ENCODE data around the gene TNIP1.

DNA sequence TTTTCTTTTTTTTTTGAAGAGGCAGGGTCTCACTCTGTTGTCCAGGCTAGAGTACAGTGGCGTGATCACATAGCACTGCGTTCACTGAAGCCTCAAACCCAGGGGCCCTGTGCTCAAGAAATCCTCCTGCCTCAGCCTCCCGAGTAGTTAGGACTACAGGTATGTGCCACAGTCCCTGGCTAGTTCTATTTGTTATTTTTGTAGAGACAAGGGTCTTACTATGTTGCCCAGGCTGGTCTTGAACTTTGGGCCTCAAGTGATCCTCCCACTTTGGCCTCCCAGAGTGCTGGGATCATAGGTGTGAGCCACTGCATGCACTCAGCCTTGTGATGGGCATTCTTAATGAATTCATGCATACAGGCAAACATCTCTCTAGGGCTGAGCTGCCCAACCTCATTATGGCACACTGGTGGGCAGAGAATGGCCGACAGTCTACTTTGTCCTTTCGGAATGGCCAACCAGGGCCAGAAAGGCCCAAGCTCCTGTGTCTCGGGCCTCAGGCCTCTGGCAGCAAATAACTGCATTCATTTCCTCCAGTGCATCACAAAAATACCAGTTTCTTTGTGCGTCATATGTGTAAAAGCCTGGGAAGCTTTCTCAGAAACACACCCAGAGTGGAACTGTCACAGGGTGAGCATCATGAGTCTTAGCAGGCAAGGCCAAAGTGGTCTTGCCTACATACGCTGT is 49.5 kb upstream of the TNIP1 start:
- TF ChIP-seq, protein P1, sequence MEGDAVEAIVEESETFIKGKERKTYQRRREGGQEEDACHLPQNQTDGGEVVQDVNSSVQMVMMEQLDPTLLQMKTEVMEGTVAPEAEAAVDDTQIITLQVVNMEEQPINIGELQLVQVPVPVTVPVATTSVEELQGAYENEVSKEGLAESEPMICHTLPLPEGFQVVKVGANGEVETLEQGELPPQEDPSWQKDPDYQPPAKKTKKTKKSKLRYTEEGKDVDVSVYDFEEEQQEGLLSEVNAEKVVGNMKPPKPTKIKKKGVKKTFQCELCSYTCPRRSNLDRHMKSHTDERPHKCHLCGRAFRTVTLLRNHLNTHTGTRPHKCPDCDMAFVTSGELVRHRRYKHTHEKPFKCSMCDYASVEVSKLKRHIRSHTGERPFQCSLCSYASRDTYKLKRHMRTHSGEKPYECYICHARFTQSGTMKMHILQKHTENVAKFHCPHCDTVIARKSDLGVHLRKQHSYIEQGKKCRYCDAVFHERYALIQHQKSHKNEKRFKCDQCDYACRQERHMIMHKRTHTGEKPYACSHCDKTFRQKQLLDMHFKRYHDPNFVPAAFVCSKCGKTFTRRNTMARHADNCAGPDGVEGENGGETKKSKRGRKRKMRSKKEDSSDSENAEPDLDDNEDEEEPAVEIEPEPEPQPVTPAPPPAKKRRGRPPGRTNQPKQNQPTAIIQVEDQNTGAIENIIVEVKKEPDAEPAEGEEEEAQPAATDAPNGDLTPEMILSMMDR (IDR thresholded peaks at IDR 0.05): no peak
- TF ChIP-seq EP300 (IDR thresholded peaks at IDR 0.05) (no peak), POLR2AphosphoS5 (IDR thresholded peaks at IDR 0.05) (no peak), POLR2A (IDR thresholded peaks at IDR 0.05) (no peak)

Data from stomach (tissue), 4 donors.